Cardiac muscle cell (in vitro differentiated cells and primary cell): ENCODE data around the gene KAZN. TPM values are rescaled to one million over a fixed set of nuclear protein-coding genes. Genes with fewer than 3 reads are reported as not detected.
A peak's percentile ranks its signal among the peaks of the same experiment; 100 is the strongest.

Source experiments
- DNase-seq, 2 donors: peaks; one replicate each; pipeline versions ENCODE4 v3.0.0 to v3.0.0-alpha.2; 2010 to 2017; ENCODE audit warnings: low read depth in 1 of 2, low spot score in 1 of 2
- H3K27ac ChIP-seq: fragments of 200-600 bp; sonication (generic); 2 replicates; pipeline ENCODE4 v1.5.1; 2016
- H3K27me3 ChIP-seq: fragments of 200-600 bp; sonication (generic); 2 replicates; pipeline ENCODE4 v1.6.0; 2016; ENCODE audit warnings: control low read depth
- H3K36me3 ChIP-seq: fragments of 200-600 bp; sonication (generic); 2 replicates; pipeline ENCODE4 v1.5.1; 2016; ENCODE audit warnings: control low read depth
- H3K4me1 ChIP-seq: fragments of 200-600 bp; sonication (generic); 2 replicates; pipeline ENCODE4 v1.8.1; 2017; ENCODE audit warnings: low read depth, mild to moderate bottlenecking, mixed run types
- H3K4me3 ChIP-seq: fragments of 200-600 bp; sonication (generic); 2 replicates; pipeline ENCODE4 v1.5.1; 2016; ENCODE audit warnings: mild to moderate bottlenecking
- H3K9me3 ChIP-seq: fragments of 200-600 bp; sonication (generic); 2 replicates; pipeline ENCODE4 v1.5.1; 2017; ENCODE audit warnings: low read depth, mild to moderate bottlenecking, control low read depth
- CTCF ChIP-seq: IDR thresholded peaks from 2 replicates; pipeline ENCODE4 v1.5.1; 2012; ENCODE audit warnings: low read depth, mild to moderate bottlenecking, low read length
- polyA plus RNA-seq: library from polyadenylated mRNA; unstranded; fragments of >200 nt; fragmentation: Nextera tagmentation; extraction: Ambion mirVana; gene quantifications from 2 replicates; pipeline ENCODE4 v1.2.1, GENCODE V29; 2016
- total RNA-seq: library from RNA; depleted of rRNA; stranded (reverse); fragments of >200 nt; gene quantifications from 2 replicates; pipeline ENCODE4 v1.2.3, GENCODE V29; 2016

KAZN gene
- total and polyA plus RNA-seq, 2 experiments from 2014 or later: 17.5 to 26.9 TPM

GRCh38 chr1:14674030-14674429 is 75.5 kb downstream of the KAZN start:
- Histone ChIP-seq H3K9me3 (no peaks in the 10 kb centered on the region), H3K36me3 (no peaks in the 10 kb centered on the region)
- TF ChIP-seq CTCF: no peak

GRCh38 chr1:14676400-14676799 is 77.9 kb downstream of the KAZN start:
- H3K4me3 ChIP-seq: no peak overlapping the region
- no peaks in the 10 kb centered on the region for H3K36me3 ChIP-seq
- no peaks in the 10 kb centered on the region for H3K27me3 ChIP-seq
- no peaks in the 10 kb centered on the region for H3K9me3 ChIP-seq
- H3K4me1 ChIP-seq: peaks cover 5% of the 10 kb centered on the region
- no peak for TF ChIP-seq CTCF
- no peak for DNase-seq
- no peak overlapping the region for H3K27ac ChIP-seq

More at GRCh38 chr1:14674030-14674429, 75.5 kb downstream of the KAZN start:
- Histone ChIP-seq H3K27ac (no peak overlapping the region), H3K4me3 (no peak overlapping the region), H3K4me1 (peaks cover 5% of the 10 kb centered on the region), H3K27me3 (no peaks in the 10 kb centered on the region)
- no peak for DNase-seq

- Histone ChIP-seq H3K4me3 (no peak overlapping the region), H3K4me1 (peaks cover 5% of the 10 kb centered on the region), H3K9me3 (no peaks in the 10 kb centered on the region), H3K27me3 (no peaks in the 10 kb centered on the region), H3K36me3 (no peaks in the 10 kb centered on the region), H3K27ac (peak overlapping the region; percentile 30)
- no peak for TF ChIP-seq CTCF
- peak in 1 of 2 donors; percentile 20 for DNase-seq
Observed at GRCh38 chr1:14677292-14677971, 78.9 kb downstream of the KAZN start.

GRCh38 chr1:14678011-14678638 is 79.6 kb downstream of the KAZN start:
- H3K27me3 ChIP-seq: no peaks in the 10 kb centered on the region
- no peaks in the 10 kb centered on the region for H3K36me3 ChIP-seq
- no peaks in the 10 kb centered on the region for H3K9me3 ChIP-seq
- peaks cover 5% of the 10 kb centered on the region for H3K4me1 ChIP-seq
- no peak for DNase-seq
- no peak for TF ChIP-seq CTCF
- H3K4me3 ChIP-seq: no peak overlapping the region
- peak overlapping the region; percentile 30 for H3K27ac ChIP-seq

GRCh38 chr1:14679027-14679688 is 80.7 kb downstream of the KAZN start:
- no peak overlapping the region for H3K4me3 ChIP-seq
- H3K27ac ChIP-seq: no peak overlapping the region
- H3K27me3 ChIP-seq: no peaks in the 10 kb centered on the region
- H3K4me1 ChIP-seq: peaks cover 5% of the 10 kb centered on the region
- no peak for DNase-seq
- TF ChIP-seq CTCF: no peak
- no peaks in the 10 kb centered on the region for H3K36me3 ChIP-seq
- H3K9me3 ChIP-seq: no peaks in the 10 kb centered on the region
